Activated naive CD4-positive, alpha-beta T cell treated with anti-CD3 and anti-CD28 coated beads for 36 hours (primary cell): ENCODE results near the gene THSD4. TPM values are rescaled to one million over a fixed set of nuclear protein-coding genes. Genes with fewer than 3 reads are reported as not detected.

Experiments
- CTCF ChIA-PET: fragments of 350-600 bp; sonication (Branson Sonifier 250); formaldehyde crosslinking; loops from one replicate; lab custom pipeline; 2021; ENCODE audit warnings: antibody characterized with exemption; lab: Charles Lee
- DNase-seq: peaks from one replicate; pipeline ENCODE4 v3.0.0-alpha.2; 2020
- H3K27ac Mint-ChIP-seq: one replicate; pipeline ENCODE4 v1.8.0; 2021; ENCODE audit warnings: mild to moderate bottlenecking, mixed read lengths
- H3K27me3 Mint-ChIP-seq: one replicate; pipeline ENCODE4 v1.8.0; 2021; ENCODE audit warnings: low read depth, mixed read lengths
- H3K36me3 Mint-ChIP-seq: one replicate; pipeline ENCODE4 v1.8.0; 2021; ENCODE audit warnings: low read depth, mixed read lengths
- H3K4me1 Mint-ChIP-seq: one replicate; pipeline ENCODE4 v1.8.0; 2021; ENCODE audit warnings: low read depth, mixed read lengths
- H3K4me3 Mint-ChIP-seq: one replicate; pipeline ENCODE4 v1.8.0; 2021; ENCODE audit warnings: mild to moderate bottlenecking, moderate library complexity, mixed read lengths
- H3K9me3 Mint-ChIP-seq: one replicate; pipeline ENCODE4 v1.8.0; 2021; ENCODE audit warnings: mixed read lengths
- intact Hi-C: fragments of 100-400 bp; cut with micrococcal nuclease; formaldehyde crosslinking; loops from one replicate; pipeline ENCODE4 v1.15.1; 2023
- total RNA-seq, 2 experiments: library from RNA; stranded (reverse); gene quantifications; one replicate each; pipeline ENCODE4 v1.2.3, GENCODE V29; 2021

THSD4 gene
- total RNA-seq, 2 experiments from 2014 or later = not detected

- Mint-ChIP-seq H3K4me1 (no peaks in the 10 kb centered on the region), H3K9me3 (no peaks in the 10 kb centered on the region), H3K36me3 (no peaks in the 10 kb centered on the region), H3K27me3 (peaks cover 14% of the 10 kb centered on the region), H3K4me3 (no peak overlapping the region), H3K27ac (no peak overlapping the region)
- no peak for DNase-seq
- CTCF ChIA-PET = no interaction called here
- intact Hi-C loops = no loop called here
Measured at GRCh38 chr15:71226536-71227455, 111.5 kb downstream of the THSD4 start.

GRCh38 chr15:71228403-71228802 lies 113.1 kb downstream of the THSD4 start:
- Mint-ChIP-seq H3K4me3 (no peak overlapping the region), H3K9me3 (no peaks in the 10 kb centered on the region), H3K27me3 (peaks cover 19% of the 10 kb centered on the region), H3K36me3 (no peaks in the 10 kb centered on the region), H3K27ac (no peak overlapping the region), H3K4me1 (no peaks in the 10 kb centered on the region)
- DNase-seq = no peak
- intact Hi-C loops = no loop called here
- CTCF ChIA-PET = no interaction called here

- intact Hi-C loops = no loop called here
- no peak for DNase-seq
- no peak overlapping the region for H3K27ac Mint-ChIP-seq
- CTCF ChIA-PET = no interaction called here
- H3K36me3 Mint-ChIP-seq = no peaks in the 10 kb centered on the region
- H3K27me3 Mint-ChIP-seq = peaks cover 17% of the 10 kb centered on the region
- no peaks in the 10 kb centered on the region for H3K4me1 Mint-ChIP-seq
- no peak overlapping the region for H3K4me3 Mint-ChIP-seq
- H3K9me3 Mint-ChIP-seq = no peaks in the 10 kb centered on the region
Measured at GRCh38 chr15:71230303-71230702, 115.0 kb downstream of the THSD4 start.

- H3K4me3 Mint-ChIP-seq = no peak overlapping the region
- DNase-seq = no peak
- no peaks in the 10 kb centered on the region for H3K36me3 Mint-ChIP-seq
- H3K4me1 Mint-ChIP-seq = no peaks in the 10 kb centered on the region
- CTCF ChIA-PET = no interaction called here
- no peaks in the 10 kb centered on the region for H3K9me3 Mint-ChIP-seq
- intact Hi-C loops = no loop called here
- no peak overlapping the region for H3K27ac Mint-ChIP-seq
- H3K27me3 Mint-ChIP-seq = peaks cover 19% of the 10 kb centered on the region
Measured at GRCh38 chr15:71231758-71232157, 116.5 kb downstream of the THSD4 start.

- Mint-ChIP-seq H3K9me3 (no peaks in the 10 kb centered on the region), H3K27ac (no peak overlapping the region), H3K4me3 (no peak overlapping the region), H3K27me3 (peaks cover 23% of the 10 kb centered on the region), H3K36me3 (no peaks in the 10 kb centered on the region), H3K4me1 (no peaks in the 10 kb centered on the region)
- CTCF ChIA-PET = no interaction called here
- no peak for DNase-seq
- intact Hi-C loops = no loop called here
Measured at GRCh38 chr15:71232411-71232810, 117.1 kb downstream of the THSD4 start.

DNA sequence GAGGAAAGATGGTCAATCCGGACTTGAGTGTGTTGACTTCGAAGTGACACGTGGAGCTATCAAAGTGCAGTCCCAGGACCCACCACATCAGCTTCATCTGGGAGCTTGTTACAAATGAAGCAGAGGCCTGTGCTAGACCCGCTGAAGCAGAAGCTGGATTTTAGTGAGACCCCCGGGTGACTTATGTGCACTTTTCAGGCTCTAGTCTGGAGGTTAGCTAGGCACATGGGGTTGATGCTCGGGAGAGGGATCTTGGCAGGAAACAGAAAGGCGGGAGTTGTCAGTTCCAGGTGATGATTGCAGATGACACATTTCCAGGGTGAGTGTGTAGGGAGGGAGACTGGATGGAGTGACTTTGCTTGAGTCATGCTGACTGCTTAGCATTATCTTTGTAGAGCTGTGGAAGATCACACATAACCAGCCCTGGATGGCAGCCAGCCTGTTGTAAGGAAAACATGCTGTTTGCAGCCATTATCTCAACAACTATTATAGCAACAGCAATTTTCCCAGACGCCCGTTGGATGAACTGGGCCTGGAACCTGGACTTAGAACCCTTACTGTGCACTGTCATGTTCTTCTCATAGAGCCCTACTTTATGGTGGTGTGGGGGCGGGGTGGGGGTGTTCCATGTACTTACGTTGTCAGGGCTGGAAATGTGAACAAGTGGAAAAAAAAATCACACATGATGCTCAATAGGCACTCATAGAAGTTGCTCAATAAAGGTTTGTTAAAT lies 122.4 kb downstream of the THSD4 start:
- no peaks in the 10 kb centered on the region for H3K4me1 Mint-ChIP-seq
- intact Hi-C loops = no loop called here
- DNase-seq = no peak
- no peak overlapping the region for H3K27ac Mint-ChIP-seq
- CTCF ChIA-PET = no interaction called here
- no peak overlapping the region for H3K4me3 Mint-ChIP-seq
- H3K27me3 Mint-ChIP-seq = peaks cover 11% of the 10 kb centered on the region
- H3K36me3 Mint-ChIP-seq = no peaks in the 10 kb centered on the region
- no peaks in the 10 kb centered on the region for H3K9me3 Mint-ChIP-seq

DNA sequence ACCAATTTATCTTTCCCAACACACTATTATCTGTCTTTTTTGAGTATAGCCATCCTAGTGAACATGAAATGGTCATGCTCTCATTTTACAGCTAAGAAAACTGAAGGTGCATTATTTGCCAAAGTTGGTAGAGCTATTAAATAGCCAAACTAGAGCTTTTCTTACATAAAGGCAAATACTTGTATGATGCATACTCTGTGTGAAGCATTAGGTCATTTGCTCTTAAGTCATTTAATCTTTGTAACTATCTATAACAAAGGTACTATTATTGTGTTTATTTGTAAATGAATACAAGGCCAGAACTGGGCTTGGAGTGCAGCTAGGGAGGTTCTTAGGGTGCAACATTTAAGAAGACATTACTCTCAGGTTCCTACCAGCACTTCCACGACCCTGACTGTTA lies 123.7 kb downstream of the THSD4 start:
- no peak overlapping the region for H3K27ac Mint-ChIP-seq
- H3K4me3 Mint-ChIP-seq = no peak overlapping the region
- H3K9me3 Mint-ChIP-seq = no peaks in the 10 kb centered on the region
- H3K36me3 Mint-ChIP-seq = no peaks in the 10 kb centered on the region
- DNase-seq = no peak
- H3K27me3 Mint-ChIP-seq = peaks cover 11% of the 10 kb centered on the region
- no peaks in the 10 kb centered on the region for H3K4me1 Mint-ChIP-seq
- CTCF ChIA-PET = interaction anchor here (0.6 kb wide), 1 partner anchor 267 kb away, joined by 4 read pairs; no protein-coding TSS in a partner anchor
- intact Hi-C loops = no loop called here

DNA sequence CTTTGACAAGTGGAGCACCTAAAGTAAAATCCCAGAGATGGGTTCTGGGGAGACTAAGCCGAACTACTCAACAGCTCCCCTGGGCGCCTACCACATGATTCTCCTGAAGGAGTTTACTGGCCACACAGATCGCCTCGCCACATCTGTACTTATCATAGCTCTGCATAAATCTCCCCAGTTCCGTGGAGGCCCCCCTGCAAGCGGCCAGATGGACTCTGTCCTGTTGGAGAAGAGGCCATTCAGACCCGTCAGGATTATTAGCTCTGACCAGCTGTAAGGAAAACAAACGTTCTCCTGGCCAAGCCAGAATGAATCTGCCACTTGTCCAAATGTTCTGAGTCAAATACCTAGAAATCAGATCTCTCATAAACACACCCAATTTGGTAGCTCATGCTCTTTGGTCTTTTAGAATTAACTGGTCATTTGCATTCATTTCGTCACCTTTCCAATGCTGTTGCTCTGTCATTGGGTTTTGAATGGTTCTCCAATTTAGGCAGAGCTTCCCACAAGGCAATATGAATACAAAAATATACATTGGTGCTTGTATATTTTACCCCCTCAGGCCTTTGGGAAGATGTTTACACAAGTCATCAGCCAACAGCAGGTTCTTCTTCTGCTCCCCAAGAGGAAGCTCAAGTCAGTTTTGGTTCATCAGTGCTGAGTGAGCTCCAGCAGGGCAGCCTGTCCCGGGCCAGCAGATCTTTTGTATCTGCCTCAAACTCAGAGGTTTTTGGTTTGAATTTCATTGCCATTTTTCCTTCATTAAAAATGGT lies 124.5 kb downstream of the THSD4 start:
- Mint-ChIP-seq H3K27me3 (peaks cover 8% of the 10 kb centered on the region), H3K4me3 (no peak overlapping the region), H3K4me1 (no peaks in the 10 kb centered on the region), H3K36me3 (no peaks in the 10 kb centered on the region), H3K9me3 (no peaks in the 10 kb centered on the region), H3K27ac (no peak overlapping the region)
- DNase-seq = no peak
- intact Hi-C loops = no loop called here
- CTCF ChIA-PET = interaction anchor here (0.6 to 1.1 kb wide), 2 partner anchors 124 to 268 kb away, joined by 3 to 4 read pairs; partner anchors contain the start of gene THSD4

DNA sequence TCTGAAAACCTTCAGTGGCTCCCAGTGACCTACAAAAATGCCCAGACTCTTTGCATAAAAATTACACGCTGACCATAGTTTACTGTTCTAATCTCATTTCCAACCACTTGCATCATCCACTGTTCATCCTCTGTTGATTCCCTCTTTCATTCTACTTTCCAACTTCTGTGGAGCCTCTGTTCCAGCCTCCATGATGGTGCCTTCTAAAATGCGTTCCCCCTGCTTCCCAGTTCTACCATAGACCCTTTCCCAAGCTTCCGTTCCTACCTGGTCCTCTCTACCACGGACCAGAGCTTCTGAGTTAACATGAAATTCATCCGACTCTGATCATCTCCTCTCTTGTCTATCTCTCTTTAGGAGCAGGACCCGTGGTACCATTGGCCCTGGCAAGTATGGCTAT lies 127.0 kb downstream of the THSD4 start:
- H3K9me3 Mint-ChIP-seq = no peaks in the 10 kb centered on the region
- H3K4me3 Mint-ChIP-seq = no peak overlapping the region
- CTCF ChIA-PET = interaction anchor here (1.3 kb wide), 1 partner anchor 9 kb away, joined by 3 read pairs; no protein-coding TSS in a partner anchor
- H3K36me3 Mint-ChIP-seq = no peaks in the 10 kb centered on the region
- intact Hi-C loops = no loop called here
- H3K27me3 Mint-ChIP-seq = peaks cover 2% of the 10 kb centered on the region
- H3K27ac Mint-ChIP-seq = no peak overlapping the region
- no peak for DNase-seq
- H3K4me1 Mint-ChIP-seq = no peaks in the 10 kb centered on the region

DNA sequence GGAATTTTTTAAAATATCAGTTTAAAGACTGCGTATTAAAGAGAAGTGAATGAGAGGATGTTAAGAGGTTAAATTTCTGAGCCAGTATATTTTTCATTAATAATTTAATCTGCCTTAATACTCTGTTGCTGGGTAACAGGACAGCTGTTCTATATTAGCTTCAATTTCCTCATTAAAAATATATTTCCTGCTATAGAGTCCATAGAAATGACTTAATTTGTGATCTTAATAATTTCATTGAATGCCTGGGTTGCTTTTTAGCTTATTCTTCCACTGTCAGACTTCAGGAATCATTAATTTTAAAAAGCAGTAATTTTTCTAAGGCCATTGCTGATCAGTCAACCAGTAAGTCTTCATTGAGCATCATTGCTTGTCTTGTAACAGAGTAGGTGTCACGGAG lies 129.0 kb downstream of the THSD4 start:
- no peaks in the 10 kb centered on the region for H3K9me3 Mint-ChIP-seq

DNA sequence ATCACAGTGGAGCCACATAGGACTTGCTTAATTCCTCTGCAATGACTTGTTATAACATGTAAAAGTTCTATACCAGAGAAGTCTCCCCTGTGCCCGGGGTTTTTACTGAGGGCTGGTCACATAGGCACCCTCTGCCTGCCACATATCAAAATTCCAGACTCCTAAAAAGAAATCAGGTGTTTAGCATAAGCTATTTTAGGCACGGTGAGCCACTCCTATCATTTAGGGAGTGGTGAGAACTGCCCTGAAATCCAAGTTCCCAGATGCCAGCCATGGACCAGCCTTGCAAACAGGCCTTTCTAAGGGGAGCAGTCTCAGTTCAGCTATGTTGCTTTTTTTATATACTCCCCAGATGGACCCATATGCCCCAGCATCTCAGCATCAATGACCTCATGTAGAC lies 130.3 kb downstream of the THSD4 start:
- intact Hi-C loops = no loop called here

More for the DNA sequence above, 129.0 kb downstream of the THSD4 start:
- Mint-ChIP-seq H3K27ac (no peak overlapping the region), H3K4me3 (no peak overlapping the region), H3K36me3 (no peaks in the 10 kb centered on the region), H3K27me3 (no peaks in the 10 kb centered on the region), H3K4me1 (no peaks in the 10 kb centered on the region)
- CTCF ChIA-PET = no interaction called here
- intact Hi-C loops = no loop called here
- DNase-seq = no peak

DNA sequence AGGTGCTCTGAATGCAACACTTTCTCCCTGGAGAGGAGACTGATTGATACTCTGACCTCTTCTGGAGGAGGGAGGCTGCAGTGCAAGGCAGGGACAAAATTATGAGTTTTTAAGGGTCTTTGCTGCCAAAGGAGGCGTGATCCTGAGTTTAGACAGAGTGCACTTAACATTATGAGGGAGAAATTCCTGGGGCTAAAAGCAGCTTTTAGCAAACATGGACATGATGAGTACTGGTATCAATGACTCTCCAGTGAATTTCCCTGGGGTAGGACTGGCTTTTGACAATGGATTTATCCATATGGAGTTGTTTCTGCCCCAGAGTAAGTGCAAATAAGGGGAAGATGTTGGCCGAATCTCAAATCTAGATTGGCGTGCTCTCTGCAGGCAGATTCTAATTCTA lies 133.1 kb downstream of the THSD4 start:
- H3K27me3 Mint-ChIP-seq = no peaks in the 10 kb centered on the region
- H3K36me3 Mint-ChIP-seq = no peaks in the 10 kb centered on the region
- intact Hi-C loops = no loop called here
- no peak overlapping the region for H3K27ac Mint-ChIP-seq
- H3K4me3 Mint-ChIP-seq = no peak overlapping the region
- no peak for DNase-seq
- CTCF ChIA-PET = no interaction called here
- H3K9me3 Mint-ChIP-seq = no peaks in the 10 kb centered on the region
- no peaks in the 10 kb centered on the region for H3K4me1 Mint-ChIP-seq

More for the DNA sequence above, 130.3 kb downstream of the THSD4 start:
- Mint-ChIP-seq H3K9me3 (no peaks in the 10 kb centered on the region), H3K27ac (no peak overlapping the region), H3K36me3 (no peaks in the 10 kb centered on the region), H3K27me3 (no peaks in the 10 kb centered on the region), H3K4me3 (no peak overlapping the region), H3K4me1 (no peaks in the 10 kb centered on the region)
- CTCF ChIA-PET = no interaction called here
- no peak for DNase-seq
